ELF-1 (cell line): ENCODE results near the gene PPP1R18.

ENCODE experiments used
- DNase-seq: peaks from one replicate; pipeline ENCODE4 v3.0.0-alpha.2; 2016; ENCODE audit warnings: low read depth, low spot score

The PPP1R18 gene

DNA sequence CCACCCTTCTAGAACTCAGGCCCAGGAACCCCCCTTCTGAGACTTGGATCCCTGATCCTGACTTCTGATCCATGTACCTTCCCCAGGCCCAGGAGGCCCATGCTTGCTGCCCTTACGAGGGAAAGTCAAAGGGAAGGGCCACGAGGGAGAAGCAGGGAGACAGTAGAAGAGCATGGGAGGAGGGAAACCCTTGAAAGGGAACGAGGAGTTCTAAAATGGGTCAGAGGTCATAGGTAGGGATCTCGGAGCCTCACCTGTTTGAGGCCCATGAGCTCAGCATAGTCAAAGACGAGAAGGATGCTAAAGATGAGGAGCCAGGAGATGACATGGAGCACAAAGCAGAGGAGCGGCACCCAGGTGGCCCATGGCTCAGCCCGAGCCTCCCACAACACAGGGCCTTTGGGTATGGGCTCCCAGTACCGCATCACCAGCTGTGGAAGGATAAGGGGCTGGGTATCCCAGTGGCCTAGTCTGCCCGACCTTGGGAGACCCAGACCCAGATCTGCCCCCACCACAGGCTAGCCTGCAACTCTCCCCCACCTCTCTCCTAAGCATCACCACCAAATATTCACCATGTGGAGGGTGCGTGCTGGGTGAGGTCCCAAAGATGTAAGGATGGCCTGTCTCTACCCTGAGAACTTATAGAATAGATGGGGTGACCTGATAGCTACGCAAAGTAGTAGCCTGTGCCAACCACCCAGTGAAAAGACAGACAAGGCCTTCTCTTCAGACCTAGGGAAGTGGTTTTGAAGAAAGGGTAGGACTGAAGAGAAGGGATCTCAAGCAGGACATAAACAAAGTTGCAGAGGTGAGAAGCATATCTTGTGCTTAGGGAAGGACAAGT is 2.8 kb upstream of the PPP1R18 start:
- DNase-seq: no peak

DNA sequence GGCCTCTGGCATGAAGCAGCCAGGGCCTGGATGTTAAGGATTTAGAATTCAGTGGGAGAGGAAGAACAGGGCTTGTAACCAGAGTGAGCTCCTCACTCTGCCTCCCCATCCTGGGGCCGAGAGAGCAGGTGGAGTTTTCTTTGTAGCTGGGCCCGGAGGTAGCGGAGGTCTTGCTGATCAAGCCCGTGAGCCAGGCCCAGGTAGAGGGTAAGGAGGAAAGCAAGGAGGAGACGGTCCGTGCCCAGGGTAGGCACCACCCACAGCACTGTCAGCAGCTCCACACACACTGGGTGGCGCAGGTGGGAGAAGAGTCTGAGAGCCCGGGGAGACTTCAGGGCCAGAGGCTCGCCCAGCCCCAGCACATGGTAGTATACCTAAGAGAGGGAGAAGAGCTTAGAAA is 2.1 kb upstream of the PPP1R18 start:
- DNase-seq: no peak

- no peak for DNase-seq
Observed at GRCh38 chr6:30687659-30688431, 1.4 kb upstream of the PPP1R18 start.

DNA sequence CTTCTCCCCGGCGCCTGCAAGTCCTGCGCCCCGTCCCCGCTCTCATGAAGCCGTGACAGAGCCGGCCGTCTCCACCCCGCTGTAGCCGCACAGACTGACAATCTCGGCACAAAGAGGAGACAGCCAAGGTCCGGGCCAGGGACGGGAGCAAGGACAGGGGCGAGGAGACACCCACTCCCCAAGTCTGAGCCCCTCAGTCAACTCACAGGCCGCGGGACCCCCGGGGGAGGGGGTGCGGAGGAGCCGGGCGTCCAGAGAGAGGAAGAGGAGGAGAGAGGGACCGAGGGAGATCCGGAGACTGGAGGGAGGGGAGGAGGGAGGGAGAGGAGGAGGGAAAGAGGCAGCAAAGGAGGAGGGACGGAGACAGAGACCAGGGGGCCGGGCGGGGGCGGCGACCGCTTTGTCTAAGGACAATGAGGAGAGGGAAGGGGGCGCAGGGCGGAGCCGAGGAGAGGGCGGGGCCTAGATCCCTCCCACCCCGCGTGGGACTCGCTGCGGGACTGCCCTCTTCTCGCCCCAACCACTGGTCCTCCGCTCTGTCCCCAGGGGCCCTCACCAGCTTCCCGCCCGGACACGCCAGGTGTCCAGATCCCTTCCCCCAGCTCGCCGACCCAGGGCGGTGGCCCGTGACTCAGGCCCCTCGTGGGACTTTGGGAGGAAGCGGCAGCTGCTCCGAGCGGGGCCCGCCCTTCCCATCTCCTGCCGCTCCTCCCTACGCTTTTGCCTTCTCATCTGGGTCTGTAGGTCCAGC is 638 bp upstream of the PPP1R18 start:
- DNase-seq: peak; percentile 90

GRCh38 chr6:30685157-30686008 is 1.1 kb downstream of the PPP1R18 start:
- DNase-seq: peak; percentile 32

DNA sequence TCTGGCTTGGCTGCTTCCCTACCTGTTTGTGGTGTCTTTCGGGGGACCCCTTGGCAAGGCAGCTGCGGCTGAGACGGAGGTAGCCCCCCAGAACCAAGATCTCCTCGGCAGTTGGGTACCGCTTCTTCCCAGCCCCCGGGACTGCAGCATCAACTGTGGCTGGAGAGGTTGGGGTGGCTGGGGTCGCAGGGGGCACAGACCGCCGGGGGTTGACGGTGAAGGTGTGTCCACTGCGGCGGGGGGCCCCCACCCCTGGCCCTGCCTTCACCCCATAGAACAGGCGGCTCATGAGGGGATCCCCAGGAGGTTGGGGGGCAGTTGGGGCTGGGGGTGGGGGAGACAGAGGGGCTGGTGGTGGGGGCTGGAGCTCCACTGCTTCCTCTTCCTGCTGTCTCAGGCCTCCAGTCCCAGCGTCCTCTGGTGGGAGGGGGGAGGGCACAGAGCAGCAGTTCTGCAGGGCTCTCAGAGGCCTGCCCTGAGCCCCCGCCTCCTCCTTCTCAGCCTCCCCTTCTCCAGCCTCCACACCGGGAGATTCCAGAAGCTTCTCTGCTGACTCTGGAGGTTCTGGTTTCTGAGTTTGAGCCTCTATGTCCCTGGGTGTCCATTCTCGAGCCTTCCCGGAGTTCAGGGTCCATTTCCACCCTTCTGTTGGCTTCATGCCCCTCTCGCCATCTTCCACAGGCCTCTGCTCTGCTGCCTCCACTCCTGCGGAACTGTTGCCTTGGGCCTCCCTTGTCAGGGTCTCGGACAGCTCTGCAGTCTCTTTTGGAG is 1.9 kb downstream of the PPP1R18 start:
- DNase-seq: no peak

- no peak for DNase-seq
Observed at GRCh38 chr6:30683980-30684338, 2.5 kb downstream of the PPP1R18 start.

DNA sequence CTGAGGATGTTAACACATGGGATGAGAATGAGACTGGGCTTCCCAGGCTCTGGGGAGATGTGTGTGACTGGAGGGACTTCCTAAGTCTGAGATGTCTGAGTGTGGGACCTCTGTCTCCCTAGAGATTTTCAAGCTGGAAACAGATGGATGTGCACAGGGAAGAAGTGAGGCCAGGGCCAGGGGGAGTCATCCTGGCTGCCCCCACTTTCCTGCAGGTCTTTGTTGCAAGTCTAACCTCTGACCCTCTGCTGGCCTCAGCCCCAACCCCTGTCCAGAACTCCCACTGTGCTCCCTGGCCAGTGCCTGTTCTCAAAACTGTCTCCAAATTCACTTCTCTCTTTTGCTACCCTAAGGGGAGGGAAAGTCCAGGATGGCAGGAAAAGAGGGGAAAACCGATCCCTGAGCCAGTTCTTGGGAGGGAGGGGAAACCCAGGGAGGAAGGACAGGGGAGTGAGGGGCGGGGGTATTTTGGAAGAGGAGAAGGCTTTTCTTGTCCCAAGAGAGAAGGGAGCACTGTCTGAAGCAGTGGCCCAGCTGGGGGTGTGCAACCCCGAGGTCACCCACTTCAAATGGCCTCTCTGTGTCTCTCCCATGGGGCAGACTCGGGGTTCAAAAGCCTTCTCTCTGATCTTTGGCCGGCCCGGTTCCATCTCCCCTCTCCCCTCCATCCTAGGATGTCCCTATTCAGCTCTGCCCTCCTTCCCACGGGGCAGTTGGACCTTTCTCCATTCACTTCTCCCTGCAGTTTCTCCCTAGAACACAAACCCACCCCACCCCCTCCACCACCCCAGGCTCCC is 3.1 kb downstream of the PPP1R18 start:
- no peak for DNase-seq

GRCh38 chr6:30682143-30683117 is 4.0 kb downstream of the PPP1R18 start:
- peak; percentile 87 for DNase-seq

- no peak for DNase-seq
Observed at GRCh38 chr6:30681766-30682142, 4.7 kb downstream of the PPP1R18 start.

DNA sequence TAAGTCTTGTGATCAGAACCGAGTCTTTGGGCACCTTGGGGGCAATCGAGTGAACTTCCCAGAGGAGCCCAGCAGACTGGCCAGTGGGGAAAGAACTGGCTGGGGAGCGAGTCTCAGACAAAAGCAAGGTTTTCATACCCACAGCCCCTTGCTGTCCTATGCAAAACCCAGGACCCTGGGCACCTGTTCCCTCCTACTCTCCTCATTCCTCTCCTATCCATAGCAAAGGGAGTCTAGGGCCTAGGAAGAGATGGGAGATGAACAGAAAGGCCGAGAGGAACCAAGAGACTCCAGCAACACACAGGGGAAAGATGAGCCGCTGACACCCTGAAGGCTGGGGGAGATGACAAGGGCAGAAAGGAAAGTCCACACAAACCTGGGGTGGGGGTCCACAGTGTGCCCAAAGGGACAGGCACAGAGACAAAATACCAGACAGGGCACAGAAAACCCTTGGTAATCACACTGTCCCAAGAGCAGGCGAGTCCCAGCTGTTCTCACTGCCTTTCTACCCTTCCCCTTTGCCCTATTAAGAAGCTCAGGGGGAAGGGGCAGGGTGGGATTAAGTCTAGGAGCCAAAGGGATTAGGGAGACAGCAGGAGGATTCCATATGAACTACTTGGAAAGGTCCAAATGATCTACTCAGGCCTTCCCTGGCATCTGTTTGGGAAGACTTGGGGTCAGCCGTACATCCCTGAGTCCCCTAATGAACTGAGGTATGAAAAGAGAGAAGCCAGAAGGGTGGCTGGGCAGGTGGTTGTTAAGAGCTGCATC is 6.5 kb downstream of the PPP1R18 start:
- no peak for DNase-seq

GRCh38 chr6:30678964-30679726 is 7.3 kb downstream of the PPP1R18 start:
- DNase-seq: peak; percentile 96

- no peak for DNase-seq
Observed at GRCh38 chr6:30676660-30677285, 9.7 kb downstream of the PPP1R18 start.

- DNase-seq: peak; percentile 97
Observed at GRCh38 chr6:30672445-30673253, 13.8 kb downstream of the PPP1R18 start, which contains the start of gene DHX16. TSS of gene DHX16 (minus strand) at chr6:30673006. CDS start at chr6:30672841, 165 bp downstream.

DNA sequence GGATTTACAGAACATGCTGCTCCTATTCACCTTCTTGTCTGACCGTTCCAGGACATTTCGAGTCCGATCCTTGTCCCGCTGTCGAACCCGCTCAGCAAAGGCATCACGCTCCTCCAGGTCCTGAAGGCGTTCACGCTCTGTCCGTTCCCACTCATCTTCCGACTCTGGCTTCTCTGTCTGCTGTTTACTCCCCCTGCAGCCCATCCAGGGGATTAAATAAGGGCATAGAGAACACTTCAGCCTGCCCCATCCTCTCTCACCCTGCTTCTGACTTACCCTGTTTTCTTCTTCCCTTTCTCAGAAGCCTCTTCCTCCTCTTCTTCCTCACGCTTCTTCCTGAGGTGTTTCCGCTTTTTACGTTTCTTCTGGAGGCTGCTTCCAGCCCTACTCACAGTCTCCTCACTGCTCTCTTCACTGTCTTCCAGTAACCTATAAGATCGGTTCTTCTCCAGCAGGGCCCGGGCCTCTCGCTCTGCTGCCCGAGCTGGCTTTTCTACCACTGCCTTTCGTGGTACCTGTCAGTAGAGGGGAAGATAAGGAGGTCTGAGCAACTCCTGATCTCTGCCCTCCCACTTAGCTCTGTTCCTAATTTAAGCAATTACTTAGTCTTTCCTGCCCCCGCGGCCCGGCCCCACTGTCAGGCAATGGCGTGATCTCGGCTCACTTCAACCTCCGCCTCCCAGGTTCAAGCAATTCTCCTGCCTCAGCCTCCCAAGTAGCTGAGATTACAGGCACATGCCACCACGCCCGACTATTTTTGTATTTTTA is 15.5 kb downstream of the PPP1R18 start:
- peak; percentile 33 for DNase-seq
